Measurements from ENCODE around the gene AMOTL2.

The AMOTL2 gene

DNA sequence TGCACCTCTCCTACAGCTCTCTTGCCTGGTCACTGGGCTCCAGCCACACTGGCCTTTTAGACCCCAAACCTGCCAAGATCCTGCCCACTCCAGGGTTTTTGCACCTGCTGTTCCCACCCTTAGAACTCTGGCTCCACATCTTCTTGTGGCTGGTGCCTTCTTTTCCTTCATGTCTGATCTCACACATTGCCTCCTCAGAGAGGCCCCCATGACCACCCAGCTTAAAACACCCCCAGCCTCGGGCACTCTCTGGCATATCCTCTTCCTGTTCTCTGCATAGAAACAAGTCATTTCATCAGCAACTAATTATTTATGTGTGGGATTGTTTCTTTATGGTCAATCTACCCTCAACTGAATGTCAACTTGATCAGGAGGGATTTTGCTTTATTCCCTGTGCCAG is 14.0 kb upstream of the AMOTL2 start:
- H3K27ac Mint-ChIP-seq, result no peak overlapping the region
- peaks cover 30% of the 10 kb centered on the region for H3K4me1 Mint-ChIP-seq
- H3K4me3 Mint-ChIP-seq, result no peak overlapping the region
- no peaks in the 10 kb centered on the region for H3K36me3 Mint-ChIP-seq (ENCODE audit: low read depth)
- H3K27me3 Mint-ChIP-seq (ENCODE audit: low read depth), result peaks cover 7% of the 10 kb centered on the region
- TF ChIP-seq, protein P1, sequence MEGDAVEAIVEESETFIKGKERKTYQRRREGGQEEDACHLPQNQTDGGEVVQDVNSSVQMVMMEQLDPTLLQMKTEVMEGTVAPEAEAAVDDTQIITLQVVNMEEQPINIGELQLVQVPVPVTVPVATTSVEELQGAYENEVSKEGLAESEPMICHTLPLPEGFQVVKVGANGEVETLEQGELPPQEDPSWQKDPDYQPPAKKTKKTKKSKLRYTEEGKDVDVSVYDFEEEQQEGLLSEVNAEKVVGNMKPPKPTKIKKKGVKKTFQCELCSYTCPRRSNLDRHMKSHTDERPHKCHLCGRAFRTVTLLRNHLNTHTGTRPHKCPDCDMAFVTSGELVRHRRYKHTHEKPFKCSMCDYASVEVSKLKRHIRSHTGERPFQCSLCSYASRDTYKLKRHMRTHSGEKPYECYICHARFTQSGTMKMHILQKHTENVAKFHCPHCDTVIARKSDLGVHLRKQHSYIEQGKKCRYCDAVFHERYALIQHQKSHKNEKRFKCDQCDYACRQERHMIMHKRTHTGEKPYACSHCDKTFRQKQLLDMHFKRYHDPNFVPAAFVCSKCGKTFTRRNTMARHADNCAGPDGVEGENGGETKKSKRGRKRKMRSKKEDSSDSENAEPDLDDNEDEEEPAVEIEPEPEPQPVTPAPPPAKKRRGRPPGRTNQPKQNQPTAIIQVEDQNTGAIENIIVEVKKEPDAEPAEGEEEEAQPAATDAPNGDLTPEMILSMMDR (IDR thresholded peaks at IDR 0.05; ENCODE audit: unreplicated experiment in 3 of 3), result no peak
- peaks cover 7% of the 10 kb centered on the region for H3K9me3 Mint-ChIP-seq

DNA sequence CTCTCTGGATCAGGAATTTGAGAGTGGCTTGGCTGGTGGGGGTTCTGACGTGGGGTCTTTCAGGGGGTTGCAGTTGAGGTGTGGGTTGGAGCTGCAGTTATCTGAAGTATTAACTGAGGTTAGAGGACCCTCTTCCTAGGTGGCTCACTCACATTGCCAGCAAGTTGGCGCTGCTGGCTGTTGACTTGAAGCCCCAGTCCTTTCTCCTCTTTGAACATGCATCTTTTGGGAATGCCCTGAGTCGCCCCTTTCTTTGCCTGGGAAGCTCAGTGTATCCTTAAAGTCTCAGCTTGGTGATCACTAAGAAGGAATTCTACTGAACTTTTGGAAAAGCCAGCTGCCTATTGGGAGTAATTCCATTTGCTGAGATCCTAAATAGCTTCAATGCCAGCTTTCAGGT is 13.0 kb upstream of the AMOTL2 start:
- Mint-ChIP-seq H3K27me3 (ENCODE audit: low read depth) (peaks cover 7% of the 10 kb centered on the region), H3K9me3 (peaks cover 7% of the 10 kb centered on the region), H3K4me3 (no peak overlapping the region), H3K27ac (no peak overlapping the region), H3K4me1 (peaks cover 20% of the 10 kb centered on the region), H3K36me3 (ENCODE audit: low read depth) (no peaks in the 10 kb centered on the region)
- TF ChIP-seq, protein P1 (IDR thresholded peaks at IDR 0.05; ENCODE audit: unreplicated experiment in 3 of 3), result no peak

DNA sequence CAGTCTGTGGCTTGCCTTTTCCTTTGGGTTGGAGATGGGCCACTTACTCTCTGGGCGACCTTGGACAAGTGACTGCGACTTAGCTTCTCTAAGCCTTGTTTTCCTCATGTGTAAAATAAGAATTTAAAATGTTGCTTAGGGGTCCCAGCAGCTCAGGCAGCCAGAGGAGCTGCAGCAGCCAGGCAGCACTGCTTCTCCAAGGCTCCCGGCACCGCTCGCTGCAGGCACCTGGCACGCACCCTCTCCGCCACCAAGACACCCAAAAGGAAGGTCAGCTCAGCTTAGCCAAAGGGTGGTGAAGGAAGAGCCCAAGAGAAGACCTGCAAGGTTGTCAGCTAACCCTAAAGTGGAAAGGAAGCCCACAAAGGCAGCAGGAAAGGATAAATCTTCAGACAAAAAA is 10.7 kb upstream of the AMOTL2 start:
- H3K4me3 Mint-ChIP-seq, result no peak overlapping the region
- H3K4me1 Mint-ChIP-seq, result peaks cover 15% of the 10 kb centered on the region

DNA sequence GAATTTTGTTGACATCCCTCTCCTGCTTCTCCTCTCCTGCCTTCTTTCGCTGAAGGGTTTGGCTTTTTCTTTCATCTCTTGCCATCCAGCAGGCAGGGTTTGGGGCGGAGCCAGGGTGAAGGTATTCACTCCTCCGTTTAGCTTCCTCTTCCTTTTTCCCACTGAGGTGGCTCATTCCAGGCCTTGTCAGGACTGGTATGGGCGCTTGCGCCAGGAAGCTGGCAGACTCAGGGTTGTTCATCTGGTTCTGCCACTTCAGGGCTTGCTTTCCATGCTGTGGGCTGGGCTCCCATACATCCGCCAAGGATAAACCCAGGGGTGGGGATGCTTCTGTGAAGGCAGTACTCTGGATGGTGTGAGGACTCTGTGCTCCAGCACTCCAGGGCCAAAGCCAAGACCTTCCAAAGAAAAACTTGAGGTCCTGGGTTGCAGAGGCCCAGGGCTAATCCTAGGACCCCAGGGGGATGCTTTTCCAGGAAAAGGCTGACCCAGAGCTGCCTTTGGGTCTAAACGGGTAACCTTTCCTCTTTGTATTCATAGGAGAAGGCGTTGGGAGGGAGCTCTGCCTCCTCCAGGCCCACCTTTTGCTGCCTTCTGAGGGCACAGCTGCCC is 7.7 kb upstream of the AMOTL2 start:
- Mint-ChIP-seq H3K4me3 (no peak overlapping the region), H3K27me3 (ENCODE audit: low read depth) (peaks cover 9% of the 10 kb centered on the region), H3K4me1 (no peaks in the 10 kb centered on the region), H3K9me3 (no peaks in the 10 kb centered on the region), H3K27ac (no peak overlapping the region), H3K36me3 (ENCODE audit: low read depth) (no peaks in the 10 kb centered on the region)
- TF ChIP-seq, protein P1 (IDR thresholded peaks at IDR 0.05; ENCODE audit: unreplicated experiment in 3 of 3), result no peak

More for the DNA sequence above, 10.7 kb upstream of the AMOTL2 start:
- H3K27me3 Mint-ChIP-seq (ENCODE audit: low read depth), result peaks cover 12% of the 10 kb centered on the region
- peaks cover 1% of the 10 kb centered on the region for H3K9me3 Mint-ChIP-seq
- TF ChIP-seq, protein P1 (IDR thresholded peaks at IDR 0.05; ENCODE audit: unreplicated experiment in 3 of 3), result no peak
- no peaks in the 10 kb centered on the region for H3K36me3 Mint-ChIP-seq (ENCODE audit: low read depth)
- H3K27ac Mint-ChIP-seq, result no peak overlapping the region

DNA sequence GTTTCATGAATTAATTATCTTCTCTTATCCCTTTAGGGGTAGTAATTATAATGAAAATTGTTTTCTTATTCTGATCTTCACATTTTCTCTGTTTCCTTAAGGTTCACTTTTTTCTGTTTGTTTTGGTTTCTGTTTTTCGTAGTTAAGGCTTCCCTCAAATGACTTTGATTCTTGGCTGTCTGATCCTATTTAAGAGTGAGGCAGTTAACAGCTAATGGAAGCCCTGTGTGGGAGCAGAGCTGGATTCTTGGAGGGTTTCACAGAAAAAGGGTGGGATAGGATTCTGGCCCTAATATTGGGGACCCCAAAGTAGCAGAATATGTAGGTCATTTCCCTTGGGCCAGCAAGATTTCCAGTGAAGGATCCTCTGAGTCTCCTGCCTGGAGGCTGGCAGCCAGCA is 6.8 kb upstream of the AMOTL2 start:
- H3K36me3 Mint-ChIP-seq (ENCODE audit: low read depth), result no peaks in the 10 kb centered on the region
- H3K4me1 Mint-ChIP-seq, result peaks cover 2% of the 10 kb centered on the region
- TF ChIP-seq, protein P1 (IDR thresholded peaks at IDR 0.05; ENCODE audit: unreplicated experiment in 3 of 3), result no peak
- H3K4me3 Mint-ChIP-seq, result no peak overlapping the region
- H3K27me3 Mint-ChIP-seq (ENCODE audit: low read depth), result peaks cover 16% of the 10 kb centered on the region
- no peaks in the 10 kb centered on the region for H3K9me3 Mint-ChIP-seq
- no peak overlapping the region for H3K27ac Mint-ChIP-seq

GRCh38 chr3:134380249-134380648 is 6.0 kb upstream of the AMOTL2 start:
- Mint-ChIP-seq H3K4me3 (no peak overlapping the region), H3K27ac (no peak overlapping the region), H3K36me3 (ENCODE audit: low read depth) (no peaks in the 10 kb centered on the region), H3K9me3 (no peaks in the 10 kb centered on the region), H3K27me3 (ENCODE audit: low read depth) (peaks cover 19% of the 10 kb centered on the region), H3K4me1 (peaks cover 10% of the 10 kb centered on the region)
- TF ChIP-seq, protein P1 (IDR thresholded peaks at IDR 0.05; ENCODE audit: unreplicated experiment in 3 of 3), result no peak
